DOHH2 (cell line): ENCODE measurements around the gene HDAC4.

ENCODE experiments used
- EZH2phosphoT487 ChIP-seq: fragments of 200-600 bp; sonication (generic); IDR thresholded peaks from 2 replicates; pipeline ENCODE4 v1.6.1; 2017; ENCODE audit warnings: borderline replicate concordance, mild to moderate bottlenecking, antibody characterized with exemption, low read length, moderate library complexity, mixed read lengths
- TF ChIP-seq, protein P1 (sequence below): fragments of 200-600 bp; sonication (generic); IDR thresholded peaks from one replicate; pipeline ENCODE4 v1.5.1; 2014; ENCODE audit warnings: antibody characterized with exemption, mild to moderate bottlenecking, low read depth, low read length; ENCODE audit not compliant: poor library complexity, severe bottlenecking

DNA sequence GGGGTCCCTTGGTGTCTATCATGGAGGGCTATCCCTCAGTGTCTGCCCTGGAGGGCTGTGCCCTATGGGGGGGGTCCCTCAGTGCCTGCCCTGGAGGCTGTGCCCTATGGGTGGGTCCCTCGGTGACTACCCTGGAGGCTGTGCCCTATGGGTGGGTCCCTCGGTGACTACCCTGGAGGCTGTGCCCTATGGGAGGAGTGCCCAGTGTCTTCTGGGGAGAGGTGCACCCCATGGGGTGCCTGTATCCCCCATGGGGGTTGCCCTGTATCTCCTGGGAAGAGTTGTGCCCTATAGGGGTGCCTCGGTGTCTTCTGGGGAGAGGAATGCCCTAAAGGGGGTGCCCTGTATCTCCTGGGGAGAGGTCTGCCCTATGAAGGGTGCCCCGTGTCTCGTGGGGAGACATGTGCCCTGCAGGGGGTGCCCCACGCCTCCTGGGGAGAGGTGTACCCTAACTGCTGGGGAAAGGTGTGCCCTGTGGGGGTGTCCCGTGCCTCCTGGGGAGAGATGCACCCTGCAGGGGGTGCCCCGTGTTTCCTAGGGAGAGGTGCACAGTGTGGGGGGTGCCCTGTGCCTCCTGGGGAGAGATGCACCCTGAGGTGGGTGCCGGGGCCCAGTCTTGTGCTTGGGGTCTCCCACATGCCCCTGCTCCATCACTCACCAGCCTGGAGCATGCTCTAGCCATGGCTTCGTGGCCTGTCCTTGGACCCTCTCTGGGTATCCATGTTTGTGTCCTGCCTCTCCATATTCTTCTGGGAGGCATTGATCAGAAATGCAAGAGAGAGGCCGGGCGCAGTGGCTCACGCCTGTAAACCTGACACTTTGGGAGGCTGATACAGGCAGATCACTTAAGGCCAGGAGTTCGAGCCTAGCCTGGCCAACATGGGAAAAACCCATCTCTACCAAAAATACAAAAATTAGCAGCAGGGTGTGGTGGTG is 215.6 kb downstream of the HDAC4 start:
- TF ChIP-seq, protein P1, sequence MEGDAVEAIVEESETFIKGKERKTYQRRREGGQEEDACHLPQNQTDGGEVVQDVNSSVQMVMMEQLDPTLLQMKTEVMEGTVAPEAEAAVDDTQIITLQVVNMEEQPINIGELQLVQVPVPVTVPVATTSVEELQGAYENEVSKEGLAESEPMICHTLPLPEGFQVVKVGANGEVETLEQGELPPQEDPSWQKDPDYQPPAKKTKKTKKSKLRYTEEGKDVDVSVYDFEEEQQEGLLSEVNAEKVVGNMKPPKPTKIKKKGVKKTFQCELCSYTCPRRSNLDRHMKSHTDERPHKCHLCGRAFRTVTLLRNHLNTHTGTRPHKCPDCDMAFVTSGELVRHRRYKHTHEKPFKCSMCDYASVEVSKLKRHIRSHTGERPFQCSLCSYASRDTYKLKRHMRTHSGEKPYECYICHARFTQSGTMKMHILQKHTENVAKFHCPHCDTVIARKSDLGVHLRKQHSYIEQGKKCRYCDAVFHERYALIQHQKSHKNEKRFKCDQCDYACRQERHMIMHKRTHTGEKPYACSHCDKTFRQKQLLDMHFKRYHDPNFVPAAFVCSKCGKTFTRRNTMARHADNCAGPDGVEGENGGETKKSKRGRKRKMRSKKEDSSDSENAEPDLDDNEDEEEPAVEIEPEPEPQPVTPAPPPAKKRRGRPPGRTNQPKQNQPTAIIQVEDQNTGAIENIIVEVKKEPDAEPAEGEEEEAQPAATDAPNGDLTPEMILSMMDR, result no peak
- TF ChIP-seq EZH2phosphoT487, result no peak
